Mucosa of descending colon (tissue), 3 donors: ENCODE results near the gene DSG1. TPM values are rescaled to one million over a fixed set of nuclear protein-coding genes. Genes with fewer than 3 reads are reported as not detected.
"Not testable (repeated sequence)": the region's sequence is repeated elsewhere in the genome, so short reads cannot be mapped to it uniquely, and the experiment has no call there.

Source experiments
- ATAC-seq: fragments of 200-7000 bp; cut with Tn5 transposase; one replicate; pipeline ENCODE4 v1.9.1; 2020; ENCODE audit warnings: mild to moderate bottlenecking, moderate library complexity
- DNase-seq, 3 donors: peaks; one replicate each; pipeline ENCODE4 v3.0.0-alpha.2; 2020
- H3K36me3 ChIP-seq: fragments of 200-600 bp; one replicate; pipeline ENCODE4 v1.8.0; 2021; ENCODE audit warnings: low read depth, mild to moderate bottlenecking
- H3K4me1 ChIP-seq: fragments of 200-600 bp; one replicate; pipeline ENCODE4 v1.8.0; 2021; ENCODE audit warnings: low read depth, mild to moderate bottlenecking
- H3K4me3 ChIP-seq: fragments of 200-600 bp; one replicate; pipeline ENCODE4 v1.8.0; 2021; ENCODE audit warnings: mild to moderate bottlenecking
- H3K9me3 ChIP-seq: fragments of 200-600 bp; one replicate; pipeline ENCODE4 v1.8.0; 2021; ENCODE audit warnings: mild to moderate bottlenecking
- CTCF ChIP-seq: fragments of 200-600 bp; IDR thresholded peaks from one replicate; pipeline ENCODE4 v1.8.0; 2022; ENCODE audit warnings: antibody characterized with exemption, mild to moderate bottlenecking
- intact Hi-C, 2 donors: fragments of 100-400 bp; cut with DNase I in 1 of 2; cut with micrococcal nuclease in 1 of 2; formaldehyde crosslinking; loops; one replicate each; pipeline versions ENCODE4 v1.11.0 to v1.11.1; 2022; cut with DNase I, micrococcal nuclease
- total RNA-seq, 3 donors: library from RNA; stranded (reverse); fragmentation: NEBNext Ultra II Directional in 2 of 3; extraction: Animal tissue kit (Norgen Biotek cat#: 25700) in 2 of 3; gene quantifications; one replicate each; pipeline versions ENCODE4 v1.2.1 to v1.2.4, GENCODE V29; 2021 to 2023
- donor health status: DM: no; HTN: no; CAD: no; lungs with moderate emphysema.
- donor health status: DM: no; HTN: no; CAD: no.
- donor health status: DM: no; HTN: yes; CAD: no.

DSG1 gene
- total RNA-seq, 3 donors from 2014 or later, result not detected

DNA sequence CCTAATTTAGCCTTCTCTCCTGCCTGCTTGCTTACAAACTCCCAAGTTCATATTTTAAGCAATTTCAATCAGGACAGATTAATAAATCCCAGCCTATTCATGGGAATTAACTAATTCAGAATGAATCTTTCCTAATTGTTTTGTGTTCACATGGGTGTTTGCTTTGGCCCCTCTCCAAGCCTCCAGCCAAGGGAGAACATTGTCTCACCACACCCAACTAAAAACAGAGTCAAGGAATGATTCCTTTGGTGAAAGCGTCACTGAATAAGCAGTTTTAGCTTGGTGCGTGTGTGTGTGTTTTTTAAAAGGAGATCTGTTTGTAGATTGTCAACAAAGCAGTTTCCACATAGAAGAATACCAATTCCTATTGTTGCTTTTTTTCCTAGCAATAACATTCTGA, 43.0 kb upstream of the DSG1 start:
- H3K36me3 ChIP-seq, result no peaks in the 10 kb centered on the region
- DNase-seq (peak; percentile 56 to 79 (median 58)), ATAC-seq (peak; percentile 65)
- peaks cover 11% of the 10 kb centered on the region for H3K4me1 ChIP-seq
- H3K4me3 ChIP-seq, result no peak overlapping the region
- no peak for TF ChIP-seq CTCF
- no peaks in the 10 kb centered on the region for H3K9me3 ChIP-seq
- intact Hi-C loops, result no loop called here

DNA sequence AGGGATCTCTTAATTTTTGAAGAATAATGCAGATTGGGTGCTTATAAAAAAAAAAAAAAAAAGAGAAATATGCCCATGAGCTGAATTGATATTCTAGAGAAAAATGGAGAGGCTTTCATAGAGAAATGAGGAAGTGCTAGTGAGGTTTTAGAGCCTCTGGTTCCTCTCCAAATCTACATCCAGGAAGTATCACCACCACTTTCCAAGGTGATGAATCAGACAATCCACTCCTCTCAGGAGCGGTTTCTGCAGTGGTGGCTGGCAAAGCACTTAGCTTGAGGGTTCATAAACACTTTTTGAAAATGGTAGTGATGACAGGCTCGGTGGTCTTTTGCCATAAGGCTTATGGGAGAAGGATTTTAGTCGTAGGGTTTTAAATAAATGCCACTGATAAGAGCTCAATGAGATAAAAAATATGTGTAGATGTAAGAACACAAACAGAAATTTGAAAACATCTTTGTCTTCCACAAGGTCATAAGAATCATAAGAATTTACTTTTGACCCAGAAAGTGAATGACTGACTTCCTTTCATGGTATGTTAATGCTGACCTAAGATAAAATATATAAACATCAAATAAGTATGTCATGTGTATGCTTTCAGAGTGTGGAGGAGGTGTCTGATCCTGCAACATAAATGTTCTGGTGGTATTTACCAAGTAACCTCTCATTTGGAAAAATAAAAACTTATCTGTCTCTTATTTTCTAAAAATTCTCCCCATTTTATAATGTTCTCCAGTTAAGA, 42.1 kb upstream of the DSG1 start:
- Histone ChIP-seq H3K36me3 (no peaks in the 10 kb centered on the region), H3K9me3 (no peaks in the 10 kb centered on the region), H3K4me3 (no peak overlapping the region), H3K4me1 (peaks cover 11% of the 10 kb centered on the region)
- ATAC-seq, result peak; percentile 74
- peak in 1 of 3 donors; percentile 25 for DNase-seq
- no peak for TF ChIP-seq CTCF
- intact Hi-C loops, result no loop called here

DNA sequence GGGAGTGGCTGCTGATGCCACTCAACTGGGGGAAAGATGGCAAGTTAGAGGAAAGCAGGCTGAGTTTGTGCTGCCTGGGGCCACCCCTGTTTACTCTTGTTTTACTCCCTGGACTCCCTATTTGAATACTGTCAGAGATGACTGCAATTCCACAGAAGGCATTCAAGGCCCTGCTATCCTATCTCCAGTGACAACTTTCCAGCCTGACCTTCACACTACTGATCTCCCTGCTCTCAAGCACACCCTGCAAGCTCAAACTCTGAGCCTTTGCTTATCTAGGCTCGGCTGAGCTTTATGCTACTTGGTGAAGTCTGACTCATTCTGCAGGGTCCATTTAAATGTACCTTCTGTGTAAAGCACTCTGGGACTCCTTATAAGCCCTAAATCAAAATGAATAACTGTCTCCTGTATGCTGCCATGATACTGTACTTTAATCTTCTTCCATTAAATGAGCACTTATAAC, 39.3 kb upstream of the DSG1 start:
- ATAC-seq (peak; percentile 87), DNase-seq (peak in 1 of 3 donors; percentile 36)
- Histone ChIP-seq H3K4me3 (no peak overlapping the region), H3K36me3 (no peaks in the 10 kb centered on the region), H3K4me1 (peaks cover 6% of the 10 kb centered on the region), H3K9me3 (no peaks in the 10 kb centered on the region)
- TF ChIP-seq CTCF, result no peak
- intact Hi-C loops, result no loop called here

DNA sequence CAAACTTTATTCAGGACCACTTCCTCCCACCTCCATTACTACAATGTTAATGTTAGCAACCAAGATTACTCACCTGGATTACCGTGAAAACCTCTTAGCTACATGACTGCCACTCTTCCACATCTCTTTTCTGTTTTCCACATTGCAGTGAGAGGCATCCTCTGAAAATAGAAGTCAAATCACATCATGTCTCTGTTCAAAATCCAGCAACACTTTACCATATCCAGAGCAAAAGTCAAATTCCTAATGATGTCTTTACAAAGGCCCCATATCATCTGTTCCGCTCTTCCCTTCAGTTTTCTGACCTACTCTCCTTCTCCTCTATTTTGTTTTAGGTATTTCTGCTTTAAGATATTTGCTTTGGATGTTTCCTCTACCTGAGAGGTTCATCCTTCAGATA, 37.5 kb upstream of the DSG1 start:
- Histone ChIP-seq H3K36me3 (no peaks in the 10 kb centered on the region), H3K9me3 (no peaks in the 10 kb centered on the region), H3K4me3 (no peak overlapping the region), H3K4me1 (no peaks in the 10 kb centered on the region)
- no peak for DNase-seq
- ATAC-seq, result no peak
- TF ChIP-seq CTCF, result no peak
- intact Hi-C loops, result no loop called here

- no peak for DNase-seq
- H3K9me3 ChIP-seq, result no peaks in the 10 kb centered on the region
- intact Hi-C loops, result no loop called here
- no peaks in the 10 kb centered on the region for H3K36me3 ChIP-seq
- no peak for TF ChIP-seq CTCF
- no peak overlapping the region for H3K4me3 ChIP-seq
- H3K4me1 ChIP-seq, result no peaks in the 10 kb centered on the region
- no peak for ATAC-seq
These were observed 36.5 kb upstream of the DSG1 start for GRCh38 chr18:31281437-31281836.

DNA sequence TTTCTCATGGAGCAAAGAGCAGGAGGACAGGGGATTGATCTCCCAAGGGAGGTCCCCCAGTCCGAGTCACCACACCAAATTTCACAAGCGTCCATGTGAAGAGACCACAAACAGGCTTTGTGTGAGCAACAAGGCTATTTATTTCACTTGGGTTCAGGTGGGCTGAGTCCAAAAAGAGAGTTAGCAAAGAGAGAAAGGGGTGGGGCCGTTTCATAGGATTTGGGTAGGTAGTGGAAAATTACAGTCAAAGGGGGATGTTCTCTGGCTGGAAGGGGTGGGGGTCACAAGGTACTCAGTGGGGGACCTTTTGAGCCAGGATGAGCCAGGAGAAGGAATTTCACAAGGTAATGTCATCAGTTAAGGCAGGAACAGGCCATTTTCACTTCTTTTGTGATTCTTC, 28.5 kb upstream of the DSG1 start:
- peaks cover 14% of the 10 kb centered on the region for H3K9me3 ChIP-seq
- intact Hi-C loops, H3K36me3 ChIP-seq: not testable (repeated sequence)

More for the DNA sequence above, 28.5 kb upstream of the DSG1 start:
- not testable (repeated sequence) for ATAC-seq, H3K4me1 ChIP-seq, DNase-seq, H3K4me3 ChIP-seq
